T-helper 22 cell (primary cell): ENCODE measurements around the gene IL1A.

Experiments
- DNase-seq: peaks from one replicate; pipeline ENCODE4 v3.0.0-alpha.2; 2020; ENCODE audit warnings: low read depth

IL1A gene

DNA sequence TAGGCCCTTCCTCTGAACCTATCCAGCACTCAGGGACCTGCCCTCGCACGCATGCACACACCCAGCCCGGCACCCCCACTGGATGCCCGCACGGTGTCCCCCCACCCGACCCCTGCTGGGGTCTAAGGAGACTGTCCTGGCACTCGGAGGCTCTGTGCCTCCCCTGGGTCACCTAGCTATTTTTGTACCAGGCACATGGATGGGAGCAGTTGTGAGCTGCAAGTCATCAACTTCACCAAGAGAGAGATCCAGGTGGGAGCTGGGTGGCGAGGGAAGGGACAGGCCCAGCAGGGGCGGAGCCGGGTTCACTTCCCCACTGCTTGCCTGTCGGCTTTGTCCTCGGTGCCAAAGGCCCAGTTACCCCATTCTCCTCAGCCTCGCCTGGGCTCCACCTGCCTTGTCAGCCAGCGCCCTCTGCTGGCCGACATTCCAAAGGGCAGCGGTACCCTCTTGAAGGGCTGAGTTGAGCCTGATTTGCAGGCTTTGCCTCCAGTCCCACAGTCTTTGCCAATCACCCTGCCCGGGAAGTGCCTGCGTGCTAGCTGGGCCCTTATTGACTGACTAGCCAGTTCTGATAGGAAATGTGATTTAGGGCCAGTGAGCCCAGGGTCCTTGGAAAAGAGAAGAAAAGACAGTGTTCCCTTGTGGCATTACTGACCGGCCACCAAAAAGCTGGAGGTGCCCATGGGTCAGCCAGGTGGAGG is 57.7 kb downstream of the IL1A start:
- peak; percentile 64 for DNase-seq

- DNase-seq: no peak
Measured at GRCh38 chr2:112725545-112726457, 58.5 kb downstream of the IL1A start.

GRCh38 chr2:112724591-112725525 is 59.4 kb downstream of the IL1A start:
- DNase-seq: no peak

- DNase-seq: no peak
Measured at GRCh38 chr2:112723995-112724394, 60.3 kb downstream of the IL1A start.
